Endothelial cell of umbilical vein (primary cell): ENCODE measurements around the gene LPAR1. TPM values are rescaled to one million over a fixed set of nuclear protein-coding genes. Genes with fewer than 3 reads are reported as not detected.

Experiments used
- BruUV-seq: library from RNA; stranded (reverse); fragments of 400-500 nt; replicated peaks from 2 replicates; lab custom pipeline; 2021; lab: Mats Ljungman, UMichigan
- CTCF ChIA-PET: fragments of 300-600, 350-600 bp; sonication (Branson Sonifier 250); formaldehyde crosslinking; loops from one replicate; lab custom pipeline; 2021; ENCODE audit warnings: antibody characterized with exemption, inconsistent platforms; lab: Charles Lee
- POLR2A ChIA-PET: fragments of 300-600, 350-600 bp; sonication (Branson Sonifier 250); formaldehyde crosslinking; loops from one replicate; lab custom pipeline; 2021; ENCODE audit warnings: antibody characterized with exemption, inconsistent platforms; lab: Charles Lee
- DNase-seq: peaks from one replicate; pipeline ENCODE4 v3.0.0-alpha.2; 2011; ENCODE audit warnings: low read depth, low spot score
- FAIRE-seq: peaks from 2 replicates; lab custom pipeline; 2011; peaks lifted over from hg19 to GRCh38; lab: Jason Lieb, UNC
- H2AFZ ChIP-seq: 2 replicates; pipeline ENCODE4 v1.6.0; 2012; ENCODE audit warnings: low read depth, low read length, control low read depth, inconsistent platforms
- H3K27ac ChIP-seq: 2 replicates; pipeline ENCODE4 v1.5.1; 2011; ENCODE audit warnings: low read depth, mild to moderate bottlenecking, control low read depth, low read length, moderate library complexity; ENCODE audit not compliant: insufficient read depth
- H3K27me3 ChIP-seq, 2 experiments: 2 replicates each; pipeline versions ENCODE4 v1.6.0 to v1.6.1; 2011; ENCODE audit warnings: low read length in 2 of 2, mixed read lengths in 1 of 2; ENCODE audit not compliant: control insufficient read depth in 2 of 2, insufficient read depth in 2 of 2
- H3K36me3 ChIP-seq, 2 experiments: 2 replicates in 1 of 2; 3 replicates in 1 of 2; pipeline ENCODE4 v1.5.1; 2011; ENCODE audit warnings: low read length in 2 of 2, mild to moderate bottlenecking in 1 of 2, moderate library complexity in 1 of 2; ENCODE audit not compliant: control insufficient read depth in 2 of 2, insufficient read depth in 2 of 2; ENCODE audit errors: extremely low read depth in 1 of 2
- H3K4me1 ChIP-seq: 3 replicates; pipeline ENCODE4 v1.5.1; 2011; ENCODE audit warnings: mild to moderate bottlenecking, low read length; ENCODE audit not compliant: control insufficient read depth, insufficient read depth; ENCODE audit errors: extremely low read depth
- H3K4me2 ChIP-seq: 2 replicates; pipeline ENCODE4 v1.6.1; 2011; ENCODE audit warnings: low read length, control low read depth, mixed read lengths; ENCODE audit not compliant: insufficient read depth
- H3K4me3 ChIP-seq, 3 experiments: fragments of 200-600 bp in 1 of 3; sonication (generic), shearing (Covaris generic) in 1 of 3; replicated peaks in 1 of 3; 2 replicates each; pipeline ENCODE4 v1.5.1; 2011 to 2016; ENCODE audit warnings: control low read depth in 3 of 3, low read length in 3 of 3, mild to moderate bottlenecking in 2 of 3, inconsistent platforms in 1 of 3, low read depth in 1 of 3, moderate library complexity in 1 of 3; ENCODE audit not compliant: insufficient read depth in 1 of 3
- H3K79me2 ChIP-seq: 2 replicates; pipeline ENCODE4 v1.6.0; 2012; ENCODE audit warnings: low read length, inconsistent platforms; ENCODE audit not compliant: control insufficient read depth, insufficient read depth
- H3K9ac ChIP-seq: replicated peaks from 2 replicates; pipeline ENCODE3; 2011; ENCODE audit warnings: low read length, control low read depth; ENCODE audit not compliant: insufficient read depth; ENCODE audit errors: extremely low read depth
- H3K9me1 ChIP-seq: replicated peaks from 3 replicates; pipeline ENCODE4 v1.6.0; 2011; ENCODE audit warnings: mild to moderate bottlenecking, low read length; ENCODE audit not compliant: control insufficient read depth, insufficient read depth; ENCODE audit errors: extremely low read depth
- H3K9me3 ChIP-seq: replicated peaks from 2 replicates; pipeline ENCODE4 v1.5.1; 2012; ENCODE audit warnings: low read length, inconsistent platforms; ENCODE audit not compliant: control insufficient read depth, insufficient read depth
- H4K20me1 ChIP-seq: replicated peaks from 2 replicates; pipeline ENCODE3; 2011; ENCODE audit warnings: mild to moderate bottlenecking, low read length; ENCODE audit not compliant: control insufficient read depth, insufficient read depth; ENCODE audit errors: extremely low read depth
- CTCF ChIP-seq, 2 donors: IDR thresholded peaks; 1 replicate in 1 of 2; 2 replicates in 1 of 2; pipeline ENCODE4 v1.5.1; 2011; ENCODE audit warnings: low read length in 2 of 2, mild to moderate bottlenecking in 2 of 2, moderate library complexity in 2 of 2, control low read depth in 1 of 2, inconsistent platforms in 1 of 2, low read depth in 1 of 2; ENCODE audit not compliant: insufficient read depth in 1 of 2; ENCODE audit errors: extremely low read depth in 1 of 2
- EZH2 ChIP-seq: IDR thresholded peaks from 2 replicates; pipeline ENCODE4 v1.6.1; 2012; ENCODE audit warnings: borderline replicate concordance, low read depth, mild to moderate bottlenecking, moderate library complexity, low read length, inconsistent platforms; ENCODE audit not compliant: severe bottlenecking
- FOS ChIP-seq: IDR thresholded peaks from 2 replicates; pipeline ENCODE4 v1.6.1; 2011; ENCODE audit warnings: mild to moderate bottlenecking, low read length, moderate library complexity, borderline replicate concordance; ENCODE audit not compliant: insufficient read depth
- GATA2 ChIP-seq: IDR thresholded peaks from 2 replicates; pipeline ENCODE4 v1.7.0; 2011; ENCODE audit warnings: low read depth, mild to moderate bottlenecking, moderate library complexity, mixed read lengths, low read length; ENCODE audit not compliant: insufficient read length, insufficient read depth
- JUN ChIP-seq: IDR thresholded peaks from 2 replicates; pipeline ENCODE4 v1.6.1; 2011; ENCODE audit warnings: borderline replicate concordance, low read depth; ENCODE audit not compliant: insufficient read length, insufficient read depth
- MAX ChIP-seq: IDR thresholded peaks from 2 replicates; pipeline ENCODE4 v1.6.1; 2011; ENCODE audit not compliant: insufficient read depth, insufficient read length
- MYC ChIP-seq: IDR thresholded peaks from one replicate; pipeline ENCODE4 v1.6.1; 2011; ENCODE audit warnings: mild to moderate bottlenecking, low read depth, low read length
- POLR2A ChIP-seq: IDR thresholded peaks from 2 replicates; pipeline ENCODE4 v1.6.1; 2012; ENCODE audit warnings: low read depth, mild to moderate bottlenecking, control low read depth, low read length
- POLR2AphosphoS5 ChIP-seq: IDR thresholded peaks from 2 replicates; pipeline ENCODE4 v1.6.1; 2012; ENCODE audit warnings: low read depth, mild to moderate bottlenecking, control low read depth, low read length, moderate library complexity; ENCODE audit not compliant: insufficient read depth
- dilution Hi-C: fragments of 300-500 bp; cut with MboI; formaldehyde crosslinking; loops from one replicate; pipeline ENCODE4 v1.15.0; 2019; ENCODE audit warnings: low sequenced_read_pairs; ENCODE audit not compliant: extremely low pct_ligation_motif_present
- intact Hi-C: fragments of 100-400 bp; cut with micrococcal nuclease; formaldehyde crosslinking; loops from one replicate; pipeline ENCODE4 v1.10.0; 2022
- polyA plus RNA-seq, 4 experiments: library from polyadenylated mRNA; depleted of rRNA in 3 of 4; stranded (reverse) in 3 of 4; unstranded in 1 of 4; fragments of >200 nt; gene quantifications; 2 replicates each; pipeline versions ENCODE4 v1.2.1 to v1.2.3, GENCODE V29; 2011 to 2012; ENCODE audit warnings: missing spikeins in 1 of 4
- total RNA-seq: library from RNA; stranded (reverse); gene quantifications from 2 replicates; pipeline ENCODE4 v1.2.3, GENCODE V29; 2021

LPAR1 gene
- total and polyA plus RNA-seq, 2 donors (not counting 3 experiments of a cell fraction or from before 2014, with no cell fraction given) = 0.88 to 3.0 TPM

GRCh38 chr9:110954822-110955291, 83.4 kb downstream of the LPAR1 start:
- intact Hi-C loops = no loop called here
- H2AFZ ChIP-seq = no peak overlapping the region
- CTCF ChIA-PET = no interaction called here

More at GRCh38 chr9:110954822-110955291, 83.4 kb downstream of the LPAR1 start:
- H3K27ac ChIP-seq = no peak overlapping the region
- no TSS peak for BruUV-seq
- TF ChIP-seq MYC (no peak), EZH2 (no peak), POLR2A (no peak), GATA2 (no peak), FOS (no peak), CTCF (IDR thresholded peaks at IDR 0.05; ENCODE audit: extremely low read depth in 1 of 2, insufficient read depth in 1 of 2, low read depth in 1 of 2, low read length in 2 of 2) (no peak), JUN (no peak), POLR2AphosphoS5 (no peak), MAX (no peak)
- H3K9me1 ChIP-seq = no peaks in the 10 kb centered on the region
- no peak for DNase-seq
- FAIRE-seq = no peak
- no peaks in the 10 kb centered on the region for H3K4me1 ChIP-seq
- H3K36me3 ChIP-seq = no peaks in the 10 kb centered on the region
- no peak overlapping the region for H3K4me2 ChIP-seq
- H3K9me3 ChIP-seq = no peaks in the 10 kb centered on the region
- no peaks in the 10 kb centered on the region for H3K79me2 ChIP-seq
- dilution Hi-C loops = no loop called here
- H3K4me3 ChIP-seq = no peak overlapping the region
- no peaks in the 10 kb centered on the region for H4K20me1 ChIP-seq
- POLR2A ChIA-PET = no interaction called here
- H3K9ac ChIP-seq = no peak overlapping the region
- H3K27me3 ChIP-seq = no peaks in the 10 kb centered on the region
